ENCODE data around the gene NTN1.

The NTN1 gene

GRCh38 chr17:9004961-9005285, 16.4 kb upstream of the NTN1 start:
- in situ Hi-C loops (cut with MboI; ENCODE audit: low sequenced_read_pairs): no loop called here

- in situ Hi-C loops (cut with MboI; ENCODE audit: low sequenced_read_pairs): no loop called here
Observed at GRCh38 chr17:9006175-9006767, 15.0 kb upstream of the NTN1 start.

DNA sequence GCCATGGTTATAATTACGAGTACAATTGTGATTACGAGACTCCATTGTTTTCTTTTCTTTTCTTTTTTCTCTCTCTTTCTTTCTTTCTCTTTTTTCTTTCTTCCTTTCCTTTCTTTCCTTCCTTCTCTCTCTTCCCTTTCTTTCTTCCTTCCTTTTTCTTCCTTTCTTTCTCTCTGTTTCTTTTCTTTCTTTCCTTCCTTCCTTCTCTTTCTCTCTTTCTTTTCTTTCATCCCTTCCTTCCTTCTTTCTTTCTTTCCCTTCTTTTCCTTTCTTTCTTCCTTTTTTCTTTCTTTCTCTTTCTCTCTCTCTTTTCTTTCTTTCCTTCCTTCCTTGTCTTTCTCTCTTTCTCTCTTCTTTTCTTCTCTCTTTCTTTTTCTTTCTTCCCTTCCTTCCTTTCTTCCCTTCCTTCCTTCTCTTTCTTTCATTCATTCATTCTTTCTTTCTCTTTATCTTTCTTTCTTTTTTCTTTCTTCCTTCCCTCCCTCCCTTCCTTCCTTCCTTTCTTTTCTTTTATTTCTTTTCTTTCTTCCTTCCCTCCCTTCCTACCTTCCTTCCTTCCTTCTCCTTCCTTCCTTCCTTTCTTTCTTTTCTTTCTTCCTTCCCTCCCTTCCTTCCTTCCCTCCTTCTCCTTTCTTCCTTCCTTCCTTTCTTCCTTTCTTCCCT, 14.1 kb upstream of the NTN1 start:
- in situ Hi-C loops (cut with MboI; ENCODE audit: low sequenced_read_pairs): no loop called here

DNA sequence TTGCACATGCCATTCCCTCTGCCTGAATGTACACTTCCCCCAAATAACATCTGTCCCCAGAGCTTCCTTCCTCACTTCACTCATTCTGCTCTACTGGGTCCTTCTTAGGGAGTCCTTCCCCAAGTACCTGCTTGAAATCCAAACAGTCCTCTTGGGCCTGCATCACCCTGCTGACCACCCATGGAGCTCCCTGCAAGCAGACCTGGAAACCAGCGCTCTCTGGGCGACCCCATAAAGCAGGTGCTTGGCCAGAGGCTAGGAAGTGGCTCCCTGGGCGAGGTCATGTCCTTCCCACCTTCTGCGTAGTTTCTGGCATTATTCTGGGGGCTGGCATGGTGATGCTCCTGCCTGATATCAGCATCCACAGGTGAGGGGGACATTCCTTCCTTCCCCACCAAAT, 12.2 kb upstream of the NTN1 start:
- in situ Hi-C loops (cut with MboI; ENCODE audit: low sequenced_read_pairs): no loop called here

GRCh38 chr17:9009737-9010136, 11.6 kb upstream of the NTN1 start:
- in situ Hi-C loops (cut with MboI; ENCODE audit: low sequenced_read_pairs): no loop called here

- in situ Hi-C loops (cut with MboI; ENCODE audit: low sequenced_read_pairs): no loop called here
Observed at GRCh38 chr17:9011001-9011400, 10.3 kb upstream of the NTN1 start.

DNA sequence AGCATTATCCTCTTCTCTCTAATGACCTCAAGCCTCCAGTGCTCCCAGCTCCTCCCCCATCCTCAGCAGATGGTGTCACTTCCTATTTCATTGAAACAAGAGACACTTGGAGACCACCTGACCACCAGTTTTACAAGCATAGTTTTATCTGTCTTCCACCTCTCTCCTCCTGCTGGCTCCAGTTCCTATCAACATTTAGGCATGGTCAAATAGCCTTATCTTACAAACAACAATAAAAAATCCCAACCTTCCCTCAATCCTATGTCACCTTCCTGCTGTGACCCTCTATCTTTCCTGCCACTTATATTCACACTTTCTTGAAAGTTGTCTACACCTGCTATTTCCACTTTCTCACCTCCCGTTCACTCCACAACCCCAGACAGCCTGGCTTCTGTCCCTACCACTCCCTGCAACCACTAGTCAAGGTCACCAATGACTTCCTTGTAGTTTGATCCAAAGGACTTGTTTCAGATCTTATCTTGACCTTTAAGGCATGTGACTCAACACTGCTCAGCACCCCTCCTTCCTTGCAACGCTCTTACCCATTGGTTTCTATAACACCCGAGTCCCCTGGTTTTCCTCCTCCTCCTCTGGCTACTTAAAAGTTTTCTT, 4.3 kb upstream of the NTN1 start:
- in situ Hi-C loops (cut with MboI; ENCODE audit: low sequenced_read_pairs): no loop called here

DNA sequence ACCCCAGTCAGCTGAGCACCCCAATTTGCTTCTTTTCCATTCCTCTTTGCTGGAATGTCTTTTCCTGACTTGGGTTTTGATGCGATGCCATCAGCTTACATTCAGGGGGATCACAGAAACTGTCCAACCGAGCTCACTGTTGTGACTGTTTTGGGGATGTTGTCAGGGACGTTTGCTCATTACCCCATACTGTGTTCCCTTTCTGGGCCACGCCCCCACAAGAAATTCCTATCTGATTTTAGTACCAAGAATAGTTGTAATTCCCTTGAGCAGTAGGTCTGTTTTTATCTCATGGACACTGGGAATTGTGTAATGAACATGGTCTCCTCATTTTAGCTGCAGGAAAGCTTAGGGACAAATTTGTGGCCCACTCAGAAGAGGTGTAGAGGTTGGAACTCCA, 2.6 kb upstream of the NTN1 start:
- in situ Hi-C loops (cut with MboI; ENCODE audit: low sequenced_read_pairs): no loop called here

GRCh38 chr17:9020096-9020823, 1.1 kb upstream of the NTN1 start:
- in situ Hi-C loops (cut with MboI; ENCODE audit: low sequenced_read_pairs): no loop called here

- in situ Hi-C loops (cut with MboI; ENCODE audit: low sequenced_read_pairs): no loop called here
Observed at GRCh38 chr17:9020824-9021157, 519 bp upstream of the NTN1 start.

GRCh38 chr17:9021992-9022572, 772 bp downstream of the NTN1 start:
- in situ Hi-C loops (cut with MboI; ENCODE audit: low sequenced_read_pairs): no loop called here

DNA sequence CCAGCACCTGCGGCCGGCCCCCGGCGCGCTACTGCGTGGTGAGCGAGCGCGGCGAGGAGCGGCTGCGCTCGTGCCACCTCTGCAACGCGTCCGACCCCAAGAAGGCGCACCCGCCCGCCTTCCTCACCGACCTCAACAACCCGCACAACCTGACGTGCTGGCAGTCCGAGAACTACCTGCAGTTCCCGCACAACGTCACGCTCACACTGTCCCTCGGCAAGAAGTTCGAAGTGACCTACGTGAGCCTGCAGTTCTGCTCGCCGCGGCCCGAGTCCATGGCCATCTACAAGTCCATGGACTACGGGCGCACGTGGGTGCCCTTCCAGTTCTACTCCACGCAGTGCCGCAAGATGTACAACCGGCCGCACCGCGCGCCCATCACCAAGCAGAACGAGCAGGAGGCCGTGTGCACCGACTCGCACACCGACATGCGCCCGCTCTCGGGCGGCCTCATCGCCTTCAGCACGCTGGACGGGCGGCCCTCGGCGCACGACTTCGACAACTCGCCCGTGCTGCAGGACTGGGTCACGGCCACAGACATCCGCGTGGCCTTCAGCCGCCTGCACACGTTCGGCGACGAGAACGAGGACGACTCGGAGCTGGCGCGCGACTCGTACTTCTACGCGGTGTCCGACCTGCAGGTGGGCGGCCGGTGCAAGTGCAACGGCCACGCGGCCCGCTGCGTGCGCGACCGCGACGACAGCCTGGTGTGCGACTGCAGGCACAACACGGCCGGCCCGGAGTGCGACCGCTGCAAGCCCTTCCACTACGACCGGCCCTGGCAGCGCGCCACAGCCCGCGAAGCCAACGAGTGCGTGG, 1.5 kb downstream of the NTN1 start:
- in situ Hi-C loops (cut with MboI; ENCODE audit: low sequenced_read_pairs): no loop called here

DNA sequence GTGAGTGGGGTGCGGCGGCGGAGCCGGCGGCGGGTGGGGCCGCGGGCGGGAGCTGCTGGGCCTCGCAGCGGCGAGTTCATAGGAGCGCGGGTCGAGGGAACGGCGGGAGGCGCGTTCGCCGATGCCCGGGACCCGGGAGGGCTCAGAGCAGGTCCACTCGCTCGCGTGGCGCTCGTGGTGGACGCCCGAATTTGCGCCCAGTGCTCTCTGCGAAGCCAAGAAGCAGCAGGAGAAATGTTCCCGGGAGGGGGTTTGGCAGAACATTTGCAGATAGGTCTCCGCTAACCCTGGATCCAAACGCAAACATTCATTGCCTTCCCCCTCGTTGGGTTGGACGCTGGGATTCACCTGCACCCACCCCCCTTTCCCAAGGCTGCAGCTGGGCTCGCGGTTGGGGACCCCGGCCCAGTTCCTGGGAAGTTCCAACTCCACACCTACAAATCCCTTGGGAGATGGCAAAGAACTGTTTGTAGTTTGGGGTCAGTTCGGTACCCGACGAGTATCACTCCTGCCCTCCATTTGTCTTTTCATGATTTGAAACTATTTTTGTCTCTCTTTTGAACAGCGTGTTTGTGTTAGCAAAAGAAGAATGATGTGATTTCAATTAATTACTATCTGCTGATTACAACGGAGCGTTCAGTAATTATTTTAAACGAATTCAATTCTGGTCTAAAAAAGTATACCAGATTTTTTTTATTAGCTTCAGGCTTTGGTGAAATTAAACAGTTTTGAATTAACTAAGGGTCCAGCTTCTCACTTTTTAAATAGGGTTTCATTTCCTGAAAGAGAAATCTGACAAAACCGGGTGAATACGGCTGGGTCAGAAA, 2.3 kb downstream of the NTN1 start:
- in situ Hi-C loops (cut with MboI; ENCODE audit: low sequenced_read_pairs): no loop called here

DNA sequence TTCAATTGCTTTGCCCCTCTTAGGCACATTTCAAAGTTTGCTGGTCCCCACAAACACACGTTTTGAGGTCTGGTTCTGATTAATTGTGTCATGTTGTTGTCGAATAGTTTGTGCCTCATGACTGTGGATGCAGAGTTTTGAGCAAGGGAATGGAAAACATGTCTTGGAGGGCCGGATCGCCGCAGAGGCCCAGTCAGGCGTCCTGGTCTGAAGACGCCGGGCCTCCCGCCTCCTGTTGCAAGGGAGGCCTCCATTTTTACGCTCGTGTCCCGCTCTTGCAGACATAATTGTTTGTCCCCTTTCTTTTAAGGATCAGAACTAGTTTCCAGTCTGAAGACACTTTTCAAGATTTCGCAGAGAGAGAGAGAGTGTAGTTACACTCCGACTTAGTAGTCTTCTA, 3.2 kb downstream of the NTN1 start:
- in situ Hi-C loops (cut with MboI; ENCODE audit: low sequenced_read_pairs): no loop called here

- in situ Hi-C loops (cut with MboI; ENCODE audit: low sequenced_read_pairs): no loop called here
Observed at GRCh38 chr17:9026741-9027140, 5.4 kb downstream of the NTN1 start.

- in situ Hi-C loops (cut with MboI; ENCODE audit: low sequenced_read_pairs): no loop called here
Observed at GRCh38 chr17:9028202-9028987, 7.1 kb downstream of the NTN1 start.

DNA sequence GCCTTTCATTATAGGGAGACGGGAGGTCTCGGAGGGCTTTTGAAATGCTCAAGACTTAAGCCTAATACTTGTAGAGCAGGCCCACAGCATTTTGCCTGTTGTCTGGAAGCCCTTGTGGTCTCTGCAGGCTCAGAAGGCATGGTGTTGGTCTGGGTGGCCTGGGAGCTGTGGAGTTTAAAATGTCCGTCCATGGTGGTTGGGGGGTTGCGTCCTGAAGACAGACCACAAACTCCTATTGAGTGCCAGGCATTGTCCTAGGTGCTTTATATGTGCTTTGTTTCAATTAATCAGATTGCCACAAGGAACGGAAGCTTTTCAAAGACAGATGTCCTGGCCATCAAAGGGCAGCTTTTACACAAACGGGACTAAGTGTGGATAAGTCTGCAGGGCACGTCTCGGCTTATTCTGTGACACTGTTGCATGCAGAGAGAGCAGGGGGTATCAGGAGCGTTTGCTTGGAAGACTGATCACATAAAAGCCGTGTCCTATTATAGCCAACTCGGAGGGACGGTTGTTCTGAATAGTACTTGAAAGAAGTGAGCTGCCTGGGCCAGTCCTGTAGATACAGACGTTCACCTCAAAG, 7.8 kb downstream of the NTN1 start:
- in situ Hi-C loops (cut with MboI; ENCODE audit: low sequenced_read_pairs): no loop called here

- in situ Hi-C loops (cut with MboI; ENCODE audit: low sequenced_read_pairs): no loop called here
Observed at GRCh38 chr17:9032151-9032550, 10.8 kb downstream of the NTN1 start.

DNA sequence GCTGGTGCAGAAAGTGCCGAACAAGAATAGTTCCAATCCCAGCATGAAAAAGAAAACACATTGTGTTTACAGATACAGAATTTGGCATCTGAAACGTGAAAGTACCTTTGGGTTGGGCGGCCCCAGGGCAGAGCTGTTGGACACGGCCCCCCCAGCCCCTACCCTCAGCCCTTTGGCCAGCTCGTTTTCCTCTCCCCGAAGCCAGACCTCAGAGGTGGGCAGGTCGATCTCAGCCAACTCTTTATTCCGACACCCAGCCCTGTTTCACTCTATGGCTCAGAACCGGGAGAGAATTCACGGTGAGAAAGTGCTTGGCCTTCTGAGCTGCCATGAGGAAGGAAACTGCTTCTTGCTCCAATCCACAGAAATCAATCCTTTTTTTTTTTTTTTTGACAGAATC, 11.3 kb downstream of the NTN1 start:
- in situ Hi-C loops (cut with MboI; ENCODE audit: low sequenced_read_pairs): no loop called here

Data from HL-60/S4 treated with phorbol 12-myristate 13-acetate at 8.2 ng/mL for 4 days and 3 days (cell line).